ENCODE measurements around the gene CHMP5.
"Not testable (repeated sequence)": the region's sequence is repeated elsewhere in the genome, so short reads cannot be mapped to it uniquely, and the experiment has no call there.

CHMP5 gene

GRCh38 chr9:33285502-33285901, 20.7 kb downstream of the CHMP5 start:
- DNase-seq: no peak

GRCh38 chr9:33287087-33287490, 22.2 kb downstream of the CHMP5 start:
- DNase-seq: peak in 3 of 5 experiments; percentile 10 to 82 (median 30)

- DNase-seq: no peak
Measured at GRCh38 chr9:33288235-33288634, 23.4 kb downstream of the CHMP5 start.

GRCh38 chr9:33288828-33289483, 24.1 kb downstream of the CHMP5 start:
- no peak for DNase-seq

GRCh38 chr9:33289496-33289895, 24.6 kb downstream of the CHMP5 start:
- DNase-seq: peak in 1 of 5 experiments; percentile 8

- no peak for DNase-seq
Measured at GRCh38 chr9:33289936-33290246, 25.0 kb downstream of the CHMP5 start.

- peak; percentile 94 to 100 (median 98) for DNase-seq
Measured at GRCh38 chr9:33290247-33291030, 25.6 kb downstream of the CHMP5 start, which contains the start of gene NFX1. TSS of gene NFX1 (plus strand) at chr9:33290516. CDS start at chr9:33290573, 57 bp downstream.

- DNase-seq: no peak
Measured at GRCh38 chr9:33291031-33291397, 26.2 kb downstream of the CHMP5 start.

GRCh38 chr9:33291901-33292300, 27.1 kb downstream of the CHMP5 start:
- DNase-seq: peak in 1 of 5 experiments; percentile 57

- no peak for DNase-seq
Measured at GRCh38 chr9:33293782-33294181, 28.9 kb downstream of the CHMP5 start.

GRCh38 chr9:33294670-33295432, 30.0 kb downstream of the CHMP5 start:
- DNase-seq: no peak

- peak in 1 of 5 experiments; percentile 84 for DNase-seq
Measured at GRCh38 chr9:33295571-33295970, 30.7 kb downstream of the CHMP5 start.

GRCh38 chr9:33297432-33297831, 32.6 kb downstream of the CHMP5 start:
- peak in 1 of 5 experiments; percentile 24 for DNase-seq

GRCh38 chr9:33300546-33300945, 35.7 kb downstream of the CHMP5 start:
- no peak for DNase-seq

- no peak for DNase-seq
Measured at GRCh38 chr9:33304362-33304761, 39.5 kb downstream of the CHMP5 start.

- DNase-seq: peak in 1 of 5 experiments; percentile 73
Measured at GRCh38 chr9:33306037-33306436, 41.2 kb downstream of the CHMP5 start.

GRCh38 chr9:33307067-33307466, 42.2 kb downstream of the CHMP5 start:
- DNase-seq: no peak

GRCh38 chr9:33309903-33310302, 45.1 kb downstream of the CHMP5 start:
- DNase-seq: no peak

GRCh38 chr9:33310748-33311147, 45.9 kb downstream of the CHMP5 start:
- no peak for DNase-seq

- no peak for DNase-seq
Measured at GRCh38 chr9:33311953-33312352, 47.1 kb downstream of the CHMP5 start.

GRCh38 chr9:33315371-33315770, 50.5 kb downstream of the CHMP5 start:
- DNase-seq: no peak

- not testable (repeated sequence) for DNase-seq
Measured at GRCh38 chr9:33317136-33317535, 52.3 kb downstream of the CHMP5 start.

- no peak for DNase-seq
Measured at GRCh38 chr9:33318225-33318624, 53.4 kb downstream of the CHMP5 start.

- no peak for DNase-seq
Measured at GRCh38 chr9:33318781-33319180, 53.9 kb downstream of the CHMP5 start.

All from T-helper 2 cell (primary cell).